Dendritic cell treated with granulocyte-macrophage colony-stimulating factor and Interleukin-4, amounts not matched to agents 40 ng/mL and 50 ng/mL, for 4 days (primary cell): ENCODE results near the gene TMEM59L.

ENCODE experiments used
- H3K27ac Mint-ChIP-seq: one replicate; pipeline ENCODE4 v1.8.0; 2022; ENCODE audit warnings: mild to moderate bottlenecking, mixed read lengths
- H3K27me3 Mint-ChIP-seq: one replicate; pipeline ENCODE4 v1.8.0; 2022; ENCODE audit warnings: mild to moderate bottlenecking, mixed read lengths
- H3K36me3 Mint-ChIP-seq: one replicate; pipeline ENCODE4 v1.8.0; 2022; ENCODE audit warnings: low read depth, mixed read lengths
- H3K4me1 Mint-ChIP-seq: one replicate; pipeline ENCODE4 v1.8.0; 2022; ENCODE audit warnings: low read depth, mixed read lengths
- H3K4me3 Mint-ChIP-seq: one replicate; pipeline ENCODE4 v1.8.0; 2022; ENCODE audit warnings: mild to moderate bottlenecking, moderate library complexity, mixed read lengths
- H3K9me3 Mint-ChIP-seq: one replicate; pipeline ENCODE4 v1.8.0; 2022; ENCODE audit warnings: mixed read lengths
- intact Hi-C: fragments of 100-400 bp; cut with micrococcal nuclease; formaldehyde crosslinking; loops from one replicate; pipeline ENCODE4 v1.15.0; 2022

Gene TMEM59L

DNA sequence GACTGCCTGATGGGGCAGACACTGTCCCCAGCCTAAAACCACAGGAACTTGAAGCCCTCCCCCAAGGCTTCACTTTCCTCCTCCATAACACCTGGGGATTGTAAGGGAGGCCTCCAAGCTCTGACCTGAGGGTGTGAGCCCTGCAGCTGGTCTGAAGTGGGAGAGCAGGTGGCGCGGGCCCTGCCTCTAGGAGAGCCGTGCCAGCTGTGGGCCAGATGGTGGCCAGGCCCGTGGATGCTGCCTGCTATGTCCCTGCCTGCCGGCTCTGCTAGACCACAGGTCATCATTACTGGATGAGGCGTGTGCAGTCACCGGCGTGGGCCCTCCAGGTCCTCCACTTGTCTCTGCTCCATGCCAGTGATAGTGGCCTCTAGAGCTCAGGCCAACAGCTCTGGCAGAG lies 20.7 kb downstream of the TMEM59L start:
- intact Hi-C loops = no loop called here
- peaks cover 32% of the 10 kb centered on the region for H3K4me1 Mint-ChIP-seq
- peaks cover 40% of the 10 kb centered on the region for H3K27me3 Mint-ChIP-seq
- no peaks in the 10 kb centered on the region for H3K36me3 Mint-ChIP-seq
- H3K9me3 Mint-ChIP-seq = no peaks in the 10 kb centered on the region
- no peak overlapping the region for H3K27ac Mint-ChIP-seq
- no peak overlapping the region for H3K4me3 Mint-ChIP-seq

DNA sequence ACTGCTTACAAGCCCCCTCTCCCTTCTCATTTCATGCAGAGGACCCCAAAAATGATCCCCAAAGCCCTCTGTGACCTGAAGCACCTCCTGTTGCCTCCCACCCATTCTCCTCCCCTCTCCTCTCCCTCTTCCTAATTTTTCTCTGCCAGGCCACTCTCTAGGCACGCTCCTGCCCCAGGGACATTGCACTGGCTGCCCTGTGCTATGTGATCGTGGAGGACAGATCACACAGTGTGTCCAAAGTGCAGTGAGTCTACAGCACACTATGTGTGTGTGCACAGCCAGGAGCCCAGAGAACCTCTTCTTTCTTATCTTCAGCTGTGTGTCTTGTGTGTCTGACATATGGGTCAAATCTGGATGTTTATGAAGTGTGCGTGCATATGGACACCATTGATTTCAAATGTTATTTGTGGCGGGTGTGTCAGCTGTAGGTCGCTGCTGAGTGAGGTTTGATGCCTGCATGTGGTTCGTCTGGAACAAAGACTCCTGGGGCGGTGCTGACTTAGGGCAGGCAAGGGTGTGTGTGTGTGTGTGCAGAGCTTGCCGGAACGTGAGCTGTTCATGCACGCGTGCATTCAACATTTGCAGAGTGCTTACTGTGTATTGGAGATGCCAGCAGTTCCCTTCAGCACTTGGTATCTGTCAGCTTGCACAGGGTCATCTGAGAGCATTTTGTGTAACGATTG lies 22.1 kb downstream of the TMEM59L start:
- Mint-ChIP-seq H3K4me3 (no peak overlapping the region), H3K4me1 (peaks cover 37% of the 10 kb centered on the region), H3K27ac (no peak overlapping the region), H3K27me3 (peaks cover 28% of the 10 kb centered on the region), H3K36me3 (peaks cover 3% of the 10 kb centered on the region), H3K9me3 (no peaks in the 10 kb centered on the region)
- intact Hi-C loops = no loop called here

DNA sequence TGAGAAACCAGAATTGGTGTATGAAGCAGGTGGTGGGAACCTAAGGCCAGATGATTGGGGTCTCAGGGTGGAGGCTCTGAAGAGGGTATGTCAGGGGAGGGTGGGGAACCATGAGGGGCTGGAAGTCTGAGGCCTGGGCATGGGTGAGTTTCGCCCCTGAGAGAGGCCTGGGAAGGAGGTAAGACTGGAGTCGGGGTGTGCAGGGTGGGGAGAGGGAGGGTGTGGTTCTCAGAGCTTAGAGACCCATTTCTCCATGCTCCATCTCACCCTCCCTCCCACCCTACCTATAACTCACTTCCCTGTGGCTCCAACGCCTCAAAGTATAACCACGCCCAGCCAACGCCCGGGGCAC lies 23.1 kb downstream of the TMEM59L start:
- peaks cover 5% of the 10 kb centered on the region for H3K36me3 Mint-ChIP-seq
- H3K27me3 Mint-ChIP-seq = peaks cover 24% of the 10 kb centered on the region
- H3K4me1 Mint-ChIP-seq = peaks cover 40% of the 10 kb centered on the region
- intact Hi-C loops = loop anchor here (1.0 to 2.0 kb wide), 2 partner anchors 47 to 114 kb away; partner anchors contain the start of genes CRTC1 and ELL
- peak overlapping the region; percentile 87 for H3K4me3 Mint-ChIP-seq
- peak overlapping the region; percentile 88 for H3K27ac Mint-ChIP-seq
- H3K9me3 Mint-ChIP-seq = no peaks in the 10 kb centered on the region

DNA sequence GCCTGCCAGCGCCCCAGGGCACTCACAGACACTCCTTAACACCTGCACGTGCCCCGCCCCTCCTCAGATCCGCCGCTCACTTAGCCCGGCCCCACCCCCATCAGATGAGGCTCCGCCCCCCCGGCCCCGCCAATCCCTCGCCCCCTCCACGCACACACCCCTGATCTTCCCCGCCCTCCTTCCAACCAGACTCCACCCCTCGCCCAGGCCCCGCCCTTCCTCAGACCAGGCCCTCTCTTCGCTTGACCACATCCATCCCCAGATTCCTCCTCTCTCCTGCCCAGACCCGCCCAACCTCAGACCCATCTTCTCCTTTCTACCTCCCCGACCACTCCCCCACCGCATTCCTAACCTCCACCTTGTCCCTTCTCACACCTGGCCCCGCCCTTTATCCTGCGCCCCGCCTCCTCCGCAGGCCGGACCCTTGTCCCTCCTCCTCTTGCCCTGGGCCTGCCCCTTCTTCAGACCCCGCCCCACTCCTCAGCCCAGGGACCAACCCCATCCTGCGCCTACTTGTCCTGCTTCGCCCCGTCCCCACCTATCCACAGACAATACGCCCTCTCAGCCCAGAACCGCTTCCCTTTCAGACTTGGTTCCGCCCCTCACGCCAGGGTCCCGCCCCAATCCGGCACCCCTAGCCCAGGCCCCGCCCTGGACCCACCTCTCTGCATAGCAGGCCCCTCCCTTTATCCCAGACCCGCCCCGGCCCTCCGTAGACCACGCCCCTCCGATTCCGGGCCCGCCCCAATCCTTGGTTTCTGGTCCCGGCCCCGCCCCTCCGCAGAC lies 23.7 kb downstream of the TMEM59L start:
- H3K4me3 Mint-ChIP-seq = peak overlapping the region; percentile 87
- H3K36me3 Mint-ChIP-seq = peaks cover 5% of the 10 kb centered on the region
- peaks cover 40% of the 10 kb centered on the region for H3K4me1 Mint-ChIP-seq
- H3K27ac Mint-ChIP-seq = peak overlapping the region; percentile 88
- peaks cover 24% of the 10 kb centered on the region for H3K27me3 Mint-ChIP-seq
- no peaks in the 10 kb centered on the region for H3K9me3 Mint-ChIP-seq
- intact Hi-C loops = loop anchor here (1.0 to 2.0 kb wide), 2 partner anchors 46 to 114 kb away; partner anchors contain the start of genes CRTC1 and ELL

DNA sequence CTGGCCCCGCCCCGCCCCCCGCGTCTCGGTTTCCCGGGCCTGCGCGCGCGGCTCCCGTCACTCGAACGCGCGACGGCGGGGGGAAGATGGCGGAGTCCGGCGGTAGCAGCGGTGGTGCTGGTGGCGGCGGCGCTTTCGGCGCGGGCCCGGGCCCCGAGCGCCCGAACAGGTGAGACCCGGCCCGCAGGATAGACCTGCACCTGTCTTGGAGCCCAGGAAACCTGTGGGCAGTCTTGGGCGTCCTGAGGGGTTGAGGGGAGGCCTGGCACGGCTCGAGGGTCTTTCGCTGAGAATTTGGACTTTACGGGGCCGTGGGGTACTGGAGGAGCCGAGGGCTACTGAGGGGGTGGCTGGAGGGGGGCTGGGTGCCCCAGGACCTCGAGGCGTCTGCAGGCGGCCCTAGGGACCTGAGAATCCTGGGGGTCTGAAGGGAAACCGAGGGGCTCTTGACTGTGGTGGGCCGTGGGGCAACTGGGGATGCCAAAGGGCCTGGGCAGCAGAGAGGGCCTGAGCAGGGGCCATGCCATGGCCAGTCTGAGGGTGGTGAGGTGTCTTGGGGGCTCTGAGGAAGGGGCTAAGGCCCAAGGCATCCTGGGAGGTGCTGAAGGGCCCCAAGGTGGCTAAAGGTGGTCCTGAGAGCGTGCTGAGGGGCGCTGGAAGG lies 24.4 kb downstream of the TMEM59L start, which contains the start of gene KLHL26:
Gene KLHL26 (plus strand): TSS at position 60 of the 661 bp plus-strand sequence. CDS start 27 bp downstream, at position 87.
- intact Hi-C loops = loop anchor here (1.0 to 2.0 kb wide), 2 partner anchors 46 to 115 kb away; partner anchors contain the start of genes CRTC1 and ELL
- peaks cover 5% of the 10 kb centered on the region for H3K36me3 Mint-ChIP-seq
- H3K27me3 Mint-ChIP-seq = peaks cover 24% of the 10 kb centered on the region
- peaks cover 40% of the 10 kb centered on the region for H3K4me1 Mint-ChIP-seq
- peak within 1 kb of the TSS; percentile 87 for H3K4me3 Mint-ChIP-seq
- H3K9me3 Mint-ChIP-seq = no peaks in the 10 kb centered on the region
- peak within 1 kb of the TSS; percentile 88 for H3K27ac Mint-ChIP-seq

DNA sequence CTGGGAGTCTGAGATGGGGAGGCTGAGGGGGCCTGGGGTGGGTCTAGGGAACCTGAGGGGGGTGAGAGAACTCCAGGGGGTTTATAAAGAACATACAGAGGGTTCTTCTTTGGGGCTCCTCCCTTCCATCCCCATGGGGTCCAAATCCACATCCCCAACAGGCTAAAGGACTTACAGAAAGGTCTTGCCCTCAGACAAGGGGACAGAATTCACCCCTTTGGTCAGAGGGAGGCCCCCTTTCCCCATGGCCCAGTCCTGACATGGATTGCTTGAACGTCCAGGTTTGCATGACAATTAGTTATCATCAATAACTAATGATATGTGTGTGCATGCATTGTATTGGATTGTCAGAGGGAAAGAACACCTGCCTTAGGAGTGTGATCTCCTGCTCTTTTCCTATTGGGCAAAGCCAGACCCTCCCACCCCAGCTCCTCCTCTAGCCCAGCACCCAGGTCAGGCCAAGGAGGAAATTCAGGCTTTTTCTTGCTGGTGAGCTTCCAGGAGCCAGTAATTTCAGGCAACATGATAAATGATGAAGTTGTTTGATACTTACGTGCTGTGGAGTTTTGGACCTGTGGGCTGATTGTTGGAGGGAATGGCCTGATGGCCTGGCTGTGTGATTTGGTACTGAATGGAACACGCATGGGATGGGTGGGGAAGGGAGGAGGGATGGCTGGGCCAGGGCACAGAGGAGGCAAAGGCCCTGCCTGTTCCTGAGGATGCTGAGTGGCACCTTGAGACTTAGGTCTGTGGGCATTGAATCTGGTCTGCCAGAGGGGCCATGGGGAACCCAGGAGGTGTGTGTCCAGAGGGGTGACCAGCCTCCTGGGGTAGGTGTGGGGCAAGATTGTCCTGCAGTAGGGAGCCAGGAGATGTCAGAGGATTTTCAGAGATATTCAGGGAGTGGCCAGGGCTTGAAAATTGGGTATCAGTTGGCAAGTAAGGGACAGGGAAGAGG lies 25.3 kb downstream of the TMEM59L start:
- Mint-ChIP-seq H3K27me3 (peaks cover 24% of the 10 kb centered on the region), H3K36me3 (peaks cover 5% of the 10 kb centered on the region), H3K9me3 (no peaks in the 10 kb centered on the region), H3K4me1 (peaks cover 40% of the 10 kb centered on the region), H3K4me3 (peak overlapping the region; percentile 87), H3K27ac (peak overlapping the region; percentile 88)
- intact Hi-C loops = loop anchor here (2.0 kb wide), 1 partner anchor 45 kb away; the partner anchor contains the start of gene CRTC1

DNA sequence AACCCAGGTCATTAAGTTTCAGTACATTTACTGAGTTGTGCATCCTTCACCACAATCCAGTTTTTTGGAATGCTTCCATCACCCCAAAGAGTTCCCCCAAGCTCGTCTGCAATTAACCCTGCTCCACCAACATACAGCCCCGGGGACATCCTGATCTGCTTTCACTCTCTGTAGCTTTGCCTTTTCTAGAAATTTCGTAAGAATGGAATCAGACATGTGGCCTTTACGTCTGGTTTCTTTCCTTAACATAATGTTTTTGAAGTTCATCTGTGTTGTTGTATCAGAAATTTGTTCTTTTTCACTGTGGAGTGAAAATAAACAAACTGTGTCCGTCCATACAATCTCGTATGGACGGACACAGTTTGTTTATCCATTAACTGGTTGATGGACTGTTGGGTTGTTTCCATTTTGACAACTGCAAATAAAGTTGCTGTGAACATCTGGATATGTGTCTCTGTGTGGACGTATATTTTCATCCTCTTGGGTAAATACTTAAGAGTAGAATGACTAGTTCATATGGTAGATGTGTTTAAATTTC lies 27.1 kb downstream of the TMEM59L start:
- intact Hi-C loops = no loop called here

DNA sequence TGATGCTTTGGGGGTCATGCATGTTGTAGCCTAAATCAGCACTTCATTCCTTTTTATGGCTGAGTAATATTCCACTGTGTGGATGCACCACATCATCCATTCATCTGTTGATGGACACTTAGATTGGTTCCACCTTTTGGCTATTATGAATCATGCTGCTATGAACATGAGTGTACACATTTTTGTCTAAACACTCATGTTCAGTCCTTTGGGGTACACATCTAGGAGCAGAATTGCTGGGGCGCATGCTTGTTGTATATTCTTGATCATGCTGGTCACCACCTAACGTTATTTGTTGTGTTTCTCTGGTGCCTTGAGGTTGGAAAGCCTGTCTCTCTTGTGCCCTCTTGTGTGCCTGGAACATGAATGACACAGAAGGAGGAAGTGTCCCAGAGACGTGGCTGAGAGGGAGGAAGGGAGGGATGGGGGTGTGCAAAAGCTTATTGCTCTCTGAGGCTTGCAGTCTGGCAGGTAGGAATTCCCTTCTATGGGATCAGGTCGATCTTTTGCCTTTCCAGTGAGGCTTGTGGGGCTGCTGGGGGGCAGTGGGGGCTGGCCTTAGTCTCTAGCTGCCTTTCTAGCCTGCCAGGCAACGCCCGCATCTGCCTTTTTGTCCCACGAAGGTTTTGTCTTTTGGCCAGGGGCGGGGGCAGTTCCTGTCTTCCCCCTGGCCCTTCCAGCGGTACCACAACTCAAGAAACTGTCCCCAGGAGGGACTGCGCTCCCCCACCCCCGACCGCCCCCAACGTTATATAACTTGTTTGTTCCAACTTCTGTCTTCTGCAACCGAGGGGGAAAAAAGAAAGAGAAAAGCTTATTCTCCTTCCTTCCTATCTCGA lies 31.7 kb downstream of the TMEM59L start:
- Mint-ChIP-seq H3K36me3 (peaks cover 14% of the 10 kb centered on the region), H3K27me3 (peaks cover 9% of the 10 kb centered on the region), H3K27ac (peak overlapping the region; percentile 62), H3K9me3 (no peaks in the 10 kb centered on the region), H3K4me1 (peaks cover 46% of the 10 kb centered on the region), H3K4me3 (peak overlapping the region; percentile 2)
- intact Hi-C loops = no loop called here

More for the DNA sequence above, 27.1 kb downstream of the TMEM59L start:
- Mint-ChIP-seq H3K4me3 (no peak overlapping the region), H3K9me3 (no peaks in the 10 kb centered on the region), H3K27me3 (peaks cover 7% of the 10 kb centered on the region), H3K36me3 (peaks cover 5% of the 10 kb centered on the region), H3K27ac (no peak overlapping the region), H3K4me1 (peaks cover 46% of the 10 kb centered on the region)

DNA sequence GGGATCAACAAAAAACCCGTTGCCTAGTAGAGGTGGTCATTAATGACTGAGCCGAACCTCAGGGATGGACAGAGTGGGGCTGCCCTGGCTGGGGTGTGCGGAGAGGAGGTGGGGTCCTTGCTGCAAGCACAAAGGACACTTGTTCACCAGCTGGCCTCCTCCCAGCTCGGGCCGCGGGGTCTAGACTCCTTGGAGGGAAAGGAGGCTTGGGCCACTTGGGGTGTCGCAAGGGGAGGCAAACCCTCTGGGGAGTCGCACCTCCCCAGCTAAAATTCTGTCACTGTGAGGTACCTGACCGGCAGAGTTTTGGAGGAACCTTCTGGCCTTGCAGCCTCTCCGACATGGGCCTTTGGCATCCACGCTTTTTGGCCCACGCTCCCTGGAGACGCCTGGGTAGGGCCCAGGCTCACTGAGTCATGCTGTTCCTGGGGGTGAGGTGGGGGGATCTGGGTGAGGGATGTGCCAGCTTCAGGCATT lies 32.4 kb downstream of the TMEM59L start:
- intact Hi-C loops = no loop called here
- Mint-ChIP-seq H3K4me1 (peaks cover 47% of the 10 kb centered on the region), H3K27ac (peak overlapping the region; percentile 62), H3K36me3 (peaks cover 11% of the 10 kb centered on the region), H3K9me3 (no peaks in the 10 kb centered on the region), H3K27me3 (peaks cover 14% of the 10 kb centered on the region), H3K4me3 (no peak overlapping the region)

DNA sequence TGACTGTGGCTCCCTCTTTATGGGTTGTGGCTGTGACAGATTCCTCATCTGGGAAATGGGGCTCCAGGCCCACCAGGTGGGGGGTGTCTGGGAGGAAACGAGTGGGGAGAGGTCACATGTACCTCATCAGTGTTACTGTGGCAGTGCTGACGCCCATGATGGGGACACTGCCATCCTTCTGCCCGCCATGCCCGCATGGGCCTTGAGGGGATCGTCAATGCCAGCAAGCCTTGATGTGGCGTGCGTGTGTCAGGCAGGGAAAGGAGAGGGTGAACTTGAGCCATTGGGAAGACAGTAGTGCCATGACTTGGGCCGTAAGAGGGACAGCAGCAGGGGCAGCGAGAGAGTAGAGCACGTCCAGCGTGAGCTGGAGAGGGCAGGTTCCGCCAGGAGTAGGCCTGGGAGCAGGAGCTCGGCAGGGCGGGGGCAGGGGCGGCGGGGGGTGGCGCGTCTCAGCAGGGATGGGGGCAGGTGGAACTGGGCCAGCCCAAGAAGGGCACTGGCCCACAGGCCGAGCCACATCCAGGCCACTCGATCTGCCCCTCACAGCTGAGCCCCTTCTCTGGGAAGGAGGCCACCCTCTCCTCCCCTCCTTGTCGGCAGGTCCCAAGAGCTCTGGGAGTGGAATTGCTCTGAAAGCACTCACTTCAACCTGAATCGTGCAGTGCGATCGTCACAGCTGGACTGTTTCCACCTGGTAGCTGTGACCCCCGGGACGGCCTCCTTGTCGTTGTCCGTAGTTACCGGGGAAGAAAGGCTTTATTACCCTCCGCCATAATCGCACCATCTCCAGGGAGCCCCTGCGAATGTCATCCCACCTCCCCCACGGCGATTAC lies 34.1 kb downstream of the TMEM59L start:
- H3K9me3 Mint-ChIP-seq = no peaks in the 10 kb centered on the region
- H3K4me1 Mint-ChIP-seq = peaks cover 57% of the 10 kb centered on the region
- peaks cover 26% of the 10 kb centered on the region for H3K36me3 Mint-ChIP-seq
- H3K4me3 Mint-ChIP-seq = no peak overlapping the region
- peaks cover 17% of the 10 kb centered on the region for H3K27me3 Mint-ChIP-seq
- peak overlapping the region; percentile 41 for H3K27ac Mint-ChIP-seq
- intact Hi-C loops = no loop called here

DNA sequence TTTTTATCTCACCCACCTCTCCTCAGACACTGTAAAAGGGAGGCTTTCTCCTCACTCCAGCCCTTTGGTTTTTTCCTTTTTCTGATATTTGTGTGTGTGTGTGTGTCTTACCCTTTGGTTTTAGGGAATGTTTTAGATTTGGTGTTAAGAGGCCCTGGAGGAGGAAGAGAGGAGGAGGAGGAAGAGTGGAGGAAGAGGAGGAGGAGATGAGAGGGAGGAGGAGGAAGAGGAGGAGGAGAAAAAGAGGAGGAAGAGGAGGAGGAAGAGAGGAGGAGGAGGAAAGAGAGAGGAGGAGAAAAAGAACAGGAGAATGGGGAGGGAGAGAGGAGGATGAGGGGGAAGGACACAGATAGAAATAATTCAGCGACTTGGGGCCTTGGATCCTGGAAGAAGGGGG lies 34.7 kb downstream of the TMEM59L start:
- Mint-ChIP-seq H3K9me3 (no peaks in the 10 kb centered on the region), H3K36me3 (peaks cover 27% of the 10 kb centered on the region), H3K4me3 (no peak overlapping the region), H3K4me1 (peaks cover 61% of the 10 kb centered on the region), H3K27ac (peak overlapping the region; percentile 41), H3K27me3 (peaks cover 17% of the 10 kb centered on the region)
- intact Hi-C loops = no loop called here
